Heart left ventricle (tissue), 16 donors: ENCODE data around the gene SSC5D. TPM values are rescaled to one million over a fixed set of nuclear protein-coding genes. Genes with fewer than 3 reads are reported as not detected.
A peak's percentile ranks its signal among the peaks of the same experiment; 100 is the strongest.

ENCODE experiments used
- ATAC-seq, 4 donors: fragments of 200-7000 bp; cut with Tn5 transposase; one replicate each; pipeline ENCODE4 v1.9.1; 2020 to 2022; ENCODE audit warnings: moderate library complexity in 4 of 4, mild to moderate bottlenecking in 3 of 4, moderate number of reproducible peaks in 1 of 4
- DNase-seq, 5 donors: peaks; one replicate each; pipeline ENCODE4 v3.0.0-alpha.2; 2020
- H3K27ac ChIP-seq, 12 donors: fragments of 200-600 bp; sonication (generic) in 4 of 12; one replicate each; pipeline versions ENCODE4 v1.5.0 to v1.8.0; 2016 to 2022; ENCODE audit warnings: mild to moderate bottlenecking in 2 of 12
- H3K27me3 ChIP-seq, 9 donors: fragments of 200-600 bp; sonication (generic) in 2 of 9; one replicate each; pipeline versions ENCODE4 v1.5.1 to v1.8.0; 2016 to 2022; ENCODE audit warnings: mild to moderate bottlenecking in 3 of 9
- H3K36me3 ChIP-seq, 9 donors: fragments of 200-600 bp; sonication (generic) in 2 of 9; one replicate each; pipeline versions ENCODE4 v1.5.0 to v1.8.0; 2018 to 2022; ENCODE audit warnings: mild to moderate bottlenecking in 2 of 9
- H3K4me1 ChIP-seq, 12 donors: fragments of 200-600 bp; sonication (generic) in 4 of 12; one replicate each; pipeline versions ENCODE4 v1.5.0 to v1.8.0; 2016 to 2022; ENCODE audit warnings: mild to moderate bottlenecking in 3 of 12
- H3K4me3 ChIP-seq, 12 donors: fragments of 200-600 bp; sonication (generic) in 4 of 12; one replicate each; pipeline versions ENCODE4 v1.5.0 to v1.8.0; 2017 to 2022; ENCODE audit warnings: mild to moderate bottlenecking in 9 of 12, moderate library complexity in 4 of 12
- H3K9me3 ChIP-seq, 12 donors: fragments of 200-600 bp; sonication (generic) in 4 of 12; one replicate each; pipeline versions ENCODE4 v1.5.0 to v1.8.0; 2016 to 2022; ENCODE audit warnings: mild to moderate bottlenecking in 1 of 12
- CTCF ChIP-seq, 12 donors: fragments of 200-600 bp; sonication (generic) in 4 of 12; IDR thresholded peaks; one replicate each; pipeline versions ENCODE4 v1.5.0 to v1.8.0; 2018 to 2022; ENCODE audit warnings: antibody characterized with exemption in 12 of 12, mild to moderate bottlenecking in 5 of 12
- POLR2A ChIP-seq, 2 donors: fragments of 450-650 bp; IDR thresholded peaks; one replicate each; pipeline ENCODE4 v1.6.1; 2017; ENCODE audit warnings: antibody characterized with exemption in 2 of 2, mild to moderate bottlenecking in 2 of 2, moderate library complexity in 2 of 2
- WGBS, 4 donors: extraction: QIAGEN DNeasy Blood & Tissue Kit in 2 of 4; methylation state at CpG; one replicate each; pipeline versions ENCODE4 v1.1.5 to v1.1.7; 2013 to 2018; 5-methylcytosine and 5-hydroxymethylcytosine counted together
- intact Hi-C, 10 donors: fragments of 100-400 bp; cut with DNase I; formaldehyde crosslinking; loops; one replicate each; pipeline versions ENCODE4 v1.11.1 to v1.14.2; 2022
- long read RNA-seq, 3 donors: library from polyadenylated mRNA; unstranded; transcript quantifications; one replicate each; pipeline ENCODE4 v2.0.0, GENCODE V29; 2020 to 2021
- polyA plus RNA-seq, 2 donors: library from polyadenylated mRNA; stranded (reverse); fragments of 200-250 nt; gene quantifications; one replicate each; pipeline ENCODE4 v1.2.3, GENCODE V29; 2013
- total RNA-seq, 9 donors: library from RNA; depleted of rRNA in 2 of 9; stranded (reverse); fragments of >200 nt in 2 of 9; fragmentation: NEBNext Ultra II Directional in 3 of 9; extraction: Animal tissue kit (Norgen Biotek cat#: 25700) in 3 of 9; gene quantifications; one replicate each; pipeline versions ENCODE4 v1.1.0 to v1.2.4, GENCODE V29; 2016 to 2023
- donor health status: ischemic (EF 13 %, LVEDD 7.1; RV severe dilation, severe dysfunction).
- donor health status: healthy with polysubstance abuse.
- donor health status: DM: no; HTN: yes; CAD: no.
- donor health status: DM: no; HTN: no; CAD: no.
- donor health status: ischemic (EF 25% LVEDD 6.9; RV normal size, moderate dysfunction).
- donor health status: ischemic (EF 25% LVEDD 5.7; RV mildly dilated, moderate dysfunction).
- donor health status: healthy.
- donor health status: DM: yes; HTN: yes; CAD: no.
- donor health status: ischemic (EF 35%, LVEDD 5.7; RV mildly dilated, moderate dysfunction).
- donor health status: nonischemic (EF 11% LVEDD 7.7; RV severe dilation, severe dysfunction).
- donor health status: DM: yes; HTN: yes; CAD: no.
- donor health status: PGD.
- donor health status: ischemic (EF 29% LVEDD 5.4; RV normal size, mild dysfunction).
- donor health status: nonischemic (EF 23%, LVEDD 6.1; RV moderate dilation, normal function).

The SSC5D gene
- 1 to 10 TPM in 8 of 9 donors, under 1 TPM in 1; 1.00 to 6.2 (median 3.3) TPM for total RNA-seq
- 1 to 10 TPM in 1 of 2 donors, under 1 TPM in 1; 0.91 to 1.4 TPM for polyA plus RNA-seq
- long read RNA-seq, donor 1: 0 reads
- long read RNA-seq, donor 2, partial matches to known transcripts: 2 of 3 reads
- long read RNA-seq, donor 2, other reads (novel, unspliced or antisense): 1 of 3 reads
- long read RNA-seq, donor 3, partial matches to known transcripts: 0 of 1 reads
- long read RNA-seq, donor 3, other reads (novel, unspliced or antisense): 1 of 1 reads

GRCh38 chr19:55487924-55488687 is at the start of gene SSC5D:
Gene SSC5D (plus strand): TSS chr19:55488436. CDS start chr19:55488590, 154 bp downstream.
- Histone ChIP-seq H3K27me3 (peaks cover 0 to 6% (median 0%) of the 10 kb centered on the region in 9 donors), H3K27ac (peak within 1 kb of the TSS; percentile 68 to 98 (median 86)), H3K4me3 (peak within 1 kb of the TSS in 7 of 12 donors; percentile 15 to 44 (median 36)), H3K4me1 (peaks cover 7 to 68% (median 45%) of the 10 kb centered on the region in 12 donors), H3K36me3 (peaks cover 0 to 3% (median 0%) of the 10 kb centered on the region in 9 donors), H3K9me3 (no peaks in the 10 kb centered on the region)
- peak in 3 of 5 donors; percentile 67 to 73 (median 68) for DNase-seq
- TF ChIP-seq POLR2A (IDR thresholded peaks at IDR 0.05) (no peak), CTCF (IDR thresholded peaks at IDR 0.05) (no peak)
- 18 to 25% (median 21%) methylated on average over 12 to 18 of the region's 21 CpGs for WGBS, 4 donors
- ATAC-seq: peak in 1 of 4 donors; percentile 4
- intact Hi-C loops: no loop called here

DNA sequence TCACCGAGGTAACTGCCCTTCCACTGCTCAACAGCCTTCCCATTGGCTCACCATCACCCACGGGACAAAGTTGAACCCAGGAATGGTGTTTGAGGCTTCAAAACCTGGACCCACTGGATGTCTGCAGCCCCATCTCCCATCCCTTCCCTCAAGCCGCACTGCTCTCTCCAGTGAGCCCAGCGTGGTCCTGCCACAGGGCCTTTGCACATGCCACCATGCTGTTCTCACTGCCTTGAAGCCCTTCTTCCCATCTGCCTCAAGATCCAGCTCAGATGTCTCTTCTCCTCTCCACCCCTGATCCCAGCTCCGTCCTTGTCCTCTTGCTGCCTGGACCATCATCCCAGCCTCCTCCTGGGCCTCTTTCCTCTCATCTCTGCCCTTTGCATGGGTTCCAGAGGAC is 49.2 kb upstream of the SSC5D start:
- Histone ChIP-seq H3K27me3 (peaks cover 37 to 72% (median 57%) of the 10 kb centered on the region in 9 donors), H3K9me3 (no peaks in the 10 kb centered on the region), H3K27ac (no peak overlapping the region), H3K4me3 (no peak overlapping the region), H3K4me1 (peaks cover 0 to 26% (median 0%) of the 10 kb centered on the region in 12 donors), H3K36me3 (no peaks in the 10 kb centered on the region)
- intact Hi-C loops: no loop called here
- ATAC-seq (no peak), DNase-seq (no peak)
- no peak for TF ChIP-seq POLR2A (IDR thresholded peaks at IDR 0.05)
- 67 to 84% (median 73%) methylated on average over 5 of the region's 5 CpGs for WGBS, 4 donors

GRCh38 chr19:55440411-55441105 is 47.7 kb upstream of the SSC5D start:
- H3K27ac ChIP-seq: no peak overlapping the region
- WGBS, 4 donors: 5 to 14% (median 9%) methylated on average over 25 to 39 of the region's 39 CpGs
- no peaks in the 10 kb centered on the region for H3K9me3 ChIP-seq
- TF ChIP-seq POLR2A (IDR thresholded peaks at IDR 0.05) (no peak), CTCF (IDR thresholded peaks at IDR 0.05) (no peak)
- intact Hi-C loops: no loop called here
- H3K36me3 ChIP-seq: no peaks in the 10 kb centered on the region
- H3K4me1 ChIP-seq: peaks cover 0 to 26% (median 0%) of the 10 kb centered on the region in 12 donors
- DNase-seq: no peak
- peak overlapping the region in 1 of 12 donors; percentile 10 for H3K4me3 ChIP-seq
- ATAC-seq: no peak
- peaks cover 51 to 86% (median 72%) of the 10 kb centered on the region in 9 donors for H3K27me3 ChIP-seq

GRCh38 chr19:55441319-55441691 is 46.9 kb upstream of the SSC5D start:
- DNase-seq (no peak), ATAC-seq (no peak)
- H3K9me3 ChIP-seq: no peaks in the 10 kb centered on the region
- intact Hi-C loops: no loop called here
- TF ChIP-seq POLR2A (IDR thresholded peaks at IDR 0.05): no peak
- no peak for TF ChIP-seq CTCF (IDR thresholded peaks at IDR 0.05)
- 4 to 6% (median 5%) methylated on average over 21 of the region's 21 CpGs for WGBS, 4 donors
- no peak overlapping the region for H3K27ac ChIP-seq
- peaks cover 51 to 88% (median 74%) of the 10 kb centered on the region in 9 donors for H3K27me3 ChIP-seq
- H3K4me3 ChIP-seq: no peak overlapping the region
- H3K4me1 ChIP-seq: peaks cover 0 to 26% (median 0%) of the 10 kb centered on the region in 12 donors
- no peaks in the 10 kb centered on the region for H3K36me3 ChIP-seq
